Suprapubic skin (tissue), 4 donors: ENCODE results near the gene NEK6.

Source experiments
- EP300 ChIP-seq: sonication (generic); formaldehyde crosslinking; IDR thresholded peaks from one replicate; pipeline ENCODE4 v1.6.1; 2017; ENCODE audit warnings: antibody characterized with exemption
- POLR2A ChIP-seq, 2 donors: fragments of 450-650 bp; IDR thresholded peaks; one replicate each; pipeline ENCODE4 v1.6.1; 2017; ENCODE audit warnings: antibody characterized with exemption in 2 of 2, mild to moderate bottlenecking in 2 of 2, moderate library complexity in 2 of 2
- POLR2AphosphoS5 ChIP-seq, 3 donors: sonication (generic); formaldehyde crosslinking; IDR thresholded peaks; one replicate each; pipeline ENCODE4 v1.6.1; 2017; ENCODE audit warnings: antibody characterized with exemption in 3 of 3
- TF ChIP-seq, protein P1 (sequence below), 2 donors: fragments of 200-600 bp in 1 of 2; fragments of 450-650 bp in 1 of 2; sonication (generic) in 1 of 2; IDR thresholded peaks; one replicate each; pipeline ENCODE4 v1.5.1; 2016 to 2019; ENCODE audit warnings: antibody characterized with exemption in 2 of 2, mild to moderate bottlenecking in 1 of 2, moderate library complexity in 1 of 2

DNA sequence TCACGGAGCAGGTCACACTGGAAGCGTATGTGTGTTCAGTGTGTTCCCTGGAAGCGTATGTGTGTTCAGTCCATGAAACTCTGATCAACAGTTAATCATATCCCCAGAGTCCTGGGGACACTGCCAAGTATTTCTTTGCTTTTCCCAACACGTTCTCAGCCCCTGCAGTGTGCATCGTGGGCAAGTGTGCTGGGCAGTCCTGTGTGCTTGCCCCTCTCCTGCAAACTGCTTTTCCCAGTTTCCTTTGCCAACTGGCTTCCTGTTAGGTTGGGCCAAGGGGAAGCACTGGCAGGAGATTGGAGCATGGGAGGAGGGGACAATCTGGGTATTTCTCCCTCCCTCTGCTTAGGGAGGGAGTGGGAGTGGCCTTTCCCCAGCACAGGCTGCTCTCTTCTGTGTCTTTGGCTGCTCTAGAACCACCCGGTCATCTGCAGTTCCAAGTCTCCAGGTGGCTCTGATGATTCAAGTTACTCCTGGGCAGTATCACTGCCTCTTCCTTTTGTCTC is 36.8 kb upstream of the NEK6 start:
- TF ChIP-seq POLR2A (IDR thresholded peaks at IDR 0.05): no peak
- TF ChIP-seq, protein P1, sequence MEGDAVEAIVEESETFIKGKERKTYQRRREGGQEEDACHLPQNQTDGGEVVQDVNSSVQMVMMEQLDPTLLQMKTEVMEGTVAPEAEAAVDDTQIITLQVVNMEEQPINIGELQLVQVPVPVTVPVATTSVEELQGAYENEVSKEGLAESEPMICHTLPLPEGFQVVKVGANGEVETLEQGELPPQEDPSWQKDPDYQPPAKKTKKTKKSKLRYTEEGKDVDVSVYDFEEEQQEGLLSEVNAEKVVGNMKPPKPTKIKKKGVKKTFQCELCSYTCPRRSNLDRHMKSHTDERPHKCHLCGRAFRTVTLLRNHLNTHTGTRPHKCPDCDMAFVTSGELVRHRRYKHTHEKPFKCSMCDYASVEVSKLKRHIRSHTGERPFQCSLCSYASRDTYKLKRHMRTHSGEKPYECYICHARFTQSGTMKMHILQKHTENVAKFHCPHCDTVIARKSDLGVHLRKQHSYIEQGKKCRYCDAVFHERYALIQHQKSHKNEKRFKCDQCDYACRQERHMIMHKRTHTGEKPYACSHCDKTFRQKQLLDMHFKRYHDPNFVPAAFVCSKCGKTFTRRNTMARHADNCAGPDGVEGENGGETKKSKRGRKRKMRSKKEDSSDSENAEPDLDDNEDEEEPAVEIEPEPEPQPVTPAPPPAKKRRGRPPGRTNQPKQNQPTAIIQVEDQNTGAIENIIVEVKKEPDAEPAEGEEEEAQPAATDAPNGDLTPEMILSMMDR (IDR thresholded peaks at IDR 0.05): no peak
- TF ChIP-seq EP300: no peak
- no peak for TF ChIP-seq POLR2AphosphoS5 (IDR thresholded peaks at IDR 0.05)
